HepG2 (cell line): ENCODE results near the gene ENTPD6. TPM values are rescaled to one million over a fixed set of nuclear protein-coding genes. Genes with fewer than 3 reads are reported as not detected.

ENCODE experiments used
- BHLHE40 ChIP-seq: IDR thresholded peaks from 2 replicates; pipeline ENCODE4 v1.6.1; 2011; ENCODE audit warnings: low read length, improper control_type of control experiment
- EHMT2 ChIP-seq: fragments of 200-600 bp; sonication (generic); IDR thresholded peaks from 2 replicates; pipeline ENCODE4 v1.7.0; 2017; ENCODE audit warnings: antibody characterized with exemption, low read depth, low read length, borderline replicate concordance
- KDM5B ChIP-seq: sonication (generic); formaldehyde crosslinking; IDR thresholded peaks from 2 replicates; pipeline ENCODE4 v1.4.0; 2020; ENCODE audit warnings: missing genetic modification reagents, mild to moderate bottlenecking, borderline replicate concordance
- MBD4 ChIP-seq: IDR thresholded peaks from 2 replicates; pipeline ENCODE4 v1.6.1; 2012; ENCODE audit warnings: low read length, inconsistent platforms, borderline replicate concordance
- NR2F1 ChIP-seq, 2 experiments: fragments of 450-650 bp in 1 of 2; formaldehyde crosslinking in 1 of 2; IDR thresholded peaks; 2 replicates each; pipeline versions ENCODE4 v1.5.0 to v1.6.1; 2016 to 2020; ENCODE audit warnings: mild to moderate bottlenecking in 1 of 2, missing compliant biosample characterization in 1 of 2, missing genetic modification reagents in 1 of 2, moderate library complexity in 1 of 2
- REST ChIP-seq, 2 experiments: IDR thresholded peaks; 2 replicates each; pipeline ENCODE4 v1.6.1; 2011 to 2012; ENCODE audit warnings: low read length in 2 of 2, borderline replicate concordance in 1 of 2, low read depth in 1 of 2, mild to moderate bottlenecking in 1 of 2, moderate library complexity in 1 of 2
- SIX1 ChIP-seq: sonication (generic); formaldehyde crosslinking; IDR thresholded peaks from 2 replicates; pipeline ENCODE4 v1.4.0; 2020; ENCODE audit warnings: missing genetic modification reagents, borderline replicate concordance
- SUZ12 ChIP-seq: fragments of 150-350 bp; IDR thresholded peaks from 2 replicates; pipeline ENCODE4 v1.6.1; 2014; ENCODE audit warnings: low read depth, low read length
- TCF7 ChIP-seq: sonication (generic); IDR thresholded peaks from 2 replicates; pipeline ENCODE4 v1.6.1; 2016; ENCODE audit warnings: antibody characterized with exemption, low read depth
- ZBTB2 ChIP-seq: sonication (generic); formaldehyde crosslinking; IDR thresholded peaks from 2 replicates; pipeline ENCODE4 v1.8.0; 2022; ENCODE audit warnings: low read depth, missing genetic modification reagents
- ZBTB8A ChIP-seq: sonication (generic); formaldehyde crosslinking; IDR thresholded peaks from 2 replicates; pipeline ENCODE4 v1.4.0; 2020; ENCODE audit warnings: mild to moderate bottlenecking, low read depth, missing genetic modification reagents, borderline replicate concordance
- ZNF34 ChIP-seq: sonication (generic); formaldehyde crosslinking; IDR thresholded peaks from 2 replicates; pipeline ENCODE4 v1.4.0; 2020; ENCODE audit warnings: mild to moderate bottlenecking, missing genetic modification reagents, borderline replicate concordance
- ZNF543 ChIP-seq: sonication (generic); formaldehyde crosslinking; IDR thresholded peaks from 2 replicates; pipeline ENCODE4 v1.4.0; 2020; ENCODE audit warnings: mild to moderate bottlenecking, missing genetic modification reagents
- ZNF687 ChIP-seq: sonication (generic); formaldehyde crosslinking; IDR thresholded peaks from 2 replicates; pipeline ENCODE4 v1.5.1; 2020; ENCODE audit warnings: mild to moderate bottlenecking, missing genetic modification reagents, moderate library complexity
- ZNF768 ChIP-seq: sonication (generic); formaldehyde crosslinking; IDR thresholded peaks from 2 replicates; pipeline ENCODE4 v1.4.0; 2020; ENCODE audit warnings: missing genetic modification reagents
- ZNF775 ChIP-seq: sonication (generic); formaldehyde crosslinking; IDR thresholded peaks from 2 replicates; pipeline ENCODE4 v1.4.0; 2020; ENCODE audit warnings: missing genetic modification reagents, mild to moderate bottlenecking, moderate library complexity, borderline replicate concordance
- ZNF879 ChIP-seq: sonication (generic); formaldehyde crosslinking; IDR thresholded peaks from 2 replicates; pipeline ENCODE4 v1.8.1; 2023; ENCODE audit warnings: missing genetic modification reagents
- polyA plus RNA-seq, 8 experiments: library from polyadenylated mRNA; depleted of rRNA in 3 of 8; stranded (reverse) in 7 of 8; unstranded in 1 of 8; fragments of >200 nt; fragmentation: Illumina TruSeq in 4 of 8; extraction: Trizol in 4 of 8; gene quantifications; 2 replicates each; pipeline versions ENCODE4 v1.2.1 to v1.2.3, GENCODE V29; 2011 to 2016; ENCODE audit warnings: low read depth in 4 of 8, missing spikeins in 1 of 8, mixed read lengths in 1 of 8; ENCODE audit not compliant: insufficient read depth in 1 of 8
- total RNA-seq, 5 experiments: library from RNA; depleted of rRNA; stranded (reverse); fragments of >200 nt; fragmentation: Illumina TruSeq; extraction: Trizol; gene quantifications; 2 replicates each; pipeline ENCODE4 v1.2.3, GENCODE V29; 2016; ENCODE audit warnings: low read depth in 1 of 5

Gene ENTPD6
- total and polyA plus RNA-seq, 2 of the 13 experiments (the other 11 are each of a cell fraction or from before 2014, with no cell fraction given), result 164 to 172 TPM

GRCh38 chr20:25227317-25227831 is 31.9 kb downstream of the ENTPD6 start (continued):
- no peak for TF ChIP-seq EHMT2
- peak in 1 of 2 experiments; percentile 65; a peak in 2 of 4 replicates for TF ChIP-seq NR2F1 (CRISPR knock-in tag; IDR thresholded peaks at IDR 0.05)
- peak; percentile 91; the same call in 1 of the 2 replicates for TF ChIP-seq ZNF879
- no peak for TF ChIP-seq TCF7
- no peak for TF ChIP-seq MBD4
- 0 out of 2 replicates have a peak, but pooled peaks have one; percentile 5 for TF ChIP-seq ZNF543 (CRISPR knock-in tag)
- TF ChIP-seq ZBTB2, result no peak
- TF ChIP-seq ZNF34, result 0 out of 2 replicates have a peak, but pooled peaks have one; percentile 28
- peak; percentile 78; the same call in 1 of the 2 replicates for TF ChIP-seq ZBTB8A
- TF ChIP-seq KDM5B (CRISPR knock-in tag), result peak; percentile 12; the same call in 1 of the 2 replicates
- no peak for TF ChIP-seq SUZ12
- peak; percentile 19; the same call in 1 of the 2 replicates for TF ChIP-seq ZNF768 (CRISPR knock-in tag)
- TF ChIP-seq BHLHE40, result peak; percentile 55; the same call in 1 of the 2 replicates
- TF ChIP-seq SIX1, result peak; percentile 52; the same call in 1 of the 2 replicates
- TF ChIP-seq ZNF687 (CRISPR knock-in tag), result peak; percentile 43
- no peak for TF ChIP-seq ZNF775 (CRISPR knock-in tag)
- peak in 1 of 2 experiments; percentile 24; a peak in 1 of 4 replicates for TF ChIP-seq REST (IDR thresholded peaks at IDR 0.05; ENCODE audit: borderline replicate concordance in 1 of 2, low read depth in 1 of 2, low read length in 2 of 2)
